OCI-LY7 (cell line): ENCODE data around the gene PEX3. TPM values are rescaled to one million over a fixed set of nuclear protein-coding genes. Genes with fewer than 3 reads are reported as not detected.

ENCODE experiments used
- BruUV-seq: library from RNA; stranded (reverse); fragments of 400-500 nt; replicated peaks from 2 replicates; lab custom pipeline; 2021; lab: Mats Ljungman, UMichigan
- CTCF ChIA-PET: fragments of 300-600 bp; sonication (Branson Sonifier 250); formaldehyde crosslinking; loops from one replicate; lab custom pipeline; 2022; ENCODE audit warnings: antibody characterized with exemption; ENCODE audit not compliant: unreplicated experiment; lab: Charles Lee
- POLR2A ChIA-PET: fragments of 300-600 bp; sonication (Branson Sonifier 250); formaldehyde crosslinking; loops from one replicate; lab custom pipeline; 2022; ENCODE audit warnings: antibody characterized with exemption; lab: Charles Lee
- DNase-seq: peaks from one replicate; pipeline ENCODE4 v3.0.0-alpha.2; 2015; ENCODE audit warnings: low spot score
- H2AFZ ChIP-seq: fragments of 200-600 bp; sonication (generic), shearing (Covaris generic); 2 replicates; pipeline ENCODE4 v1.6.1; 2014; ENCODE audit warnings: mild to moderate bottlenecking, antibody characterized with exemption, low read length, moderate library complexity
- H3K27ac ChIP-seq: fragments of 200-600 bp; sonication (generic); 2 replicates; pipeline ENCODE4 v1.5.1; 2014; ENCODE audit warnings: mixed run types, low read depth, mild to moderate bottlenecking, moderate library complexity, low read length, inconsistent platforms; ENCODE audit not compliant: poor library complexity, severe bottlenecking
- H3K36me3 ChIP-seq: fragments of 200-600 bp; sonication (generic); 2 replicates; pipeline ENCODE4 v1.6.1; 2014; ENCODE audit warnings: mild to moderate bottlenecking, antibody characterized with exemption, low read length, moderate library complexity, mixed read lengths; ENCODE audit not compliant: insufficient read depth
- H3K4me1 ChIP-seq: fragments of 200-600 bp; sonication (generic); 2 replicates; pipeline ENCODE4 v1.5.1; 2014; ENCODE audit warnings: mild to moderate bottlenecking, low read length; ENCODE audit not compliant: insufficient read depth, poor library complexity, severe bottlenecking
- H3K4me2 ChIP-seq: fragments of 200-600 bp; sonication (generic); 2 replicates; pipeline ENCODE4 v1.6.1; 2014; ENCODE audit warnings: mild to moderate bottlenecking, low read length
- H3K4me3 ChIP-seq: fragments of 200-600 bp; sonication (generic); 2 replicates; pipeline ENCODE4 v1.5.1; 2014; ENCODE audit warnings: mild to moderate bottlenecking, low read depth, low read length; ENCODE audit not compliant: poor library complexity, severe bottlenecking
- H3K79me2 ChIP-seq: fragments of 200-600 bp; sonication (generic); 2 replicates; pipeline ENCODE4 v1.6.1; 2016; ENCODE audit warnings: low read depth, mild to moderate bottlenecking, low read length, moderate library complexity, mixed read lengths; ENCODE audit not compliant: insufficient read depth
- H3K9me2 ChIP-seq: fragments of 200-600 bp; sonication (generic); 2 replicates; pipeline ENCODE4 v1.6.1; 2016; ENCODE audit warnings: mild to moderate bottlenecking, low read length, mixed read lengths; ENCODE audit not compliant: insufficient read depth
- H3K9me3 ChIP-seq: fragments of 200-600 bp; sonication (generic); 2 replicates; pipeline ENCODE4 v1.6.1; 2014; ENCODE audit warnings: mild to moderate bottlenecking, mixed run types, low read length, mixed read lengths
- H4K20me1 ChIP-seq: fragments of 200-600 bp; sonication (generic); 2 replicates; pipeline ENCODE4 v1.6.1; 2014; ENCODE audit warnings: mild to moderate bottlenecking, antibody characterized with exemption, low read length, moderate library complexity, mixed read lengths; ENCODE audit not compliant: insufficient read depth
- CTCF ChIP-seq: fragments of 200-600 bp; sonication (generic); conservative IDR thresholded peaks from 2 replicates; pipeline ENCODE4 v1.5.1; 2014; ENCODE audit warnings: mild to moderate bottlenecking, antibody characterized with exemption, low read length, moderate library complexity, mixed read lengths
- EZH2phosphoT487 ChIP-seq: fragments of 200-600 bp; sonication (generic); IDR thresholded peaks from 2 replicates; pipeline ENCODE4 v1.6.1; 2018; ENCODE audit warnings: low read depth, borderline replicate concordance, mild to moderate bottlenecking, mixed run types, antibody characterized with exemption, low read length, moderate library complexity, mixed read lengths
- intact Hi-C: fragments of 100-400 bp; cut with micrococcal nuclease; formaldehyde crosslinking; loops from one replicate; pipeline ENCODE4 v1.10.0; 2022; ENCODE audit not compliant: unreplicated experiment
- total RNA-seq, 2 experiments: library from RNA; depleted of rRNA in 1 of 2; stranded (reverse); fragments of >200 nt in 1 of 2; shearing (Covaris generic) in 1 of 2; gene quantifications; 2 replicates each; pipeline ENCODE4 v1.2.3, GENCODE V29; 2014 to 2022

Gene PEX3
- total RNA-seq, 2 experiments from 2014 or later: 14.8 to 27.0 TPM

- Histone ChIP-seq H3K9me3 (no peaks in the 10 kb centered on the region), H2AFZ (no peak overlapping the region), H3K4me2 (no peak overlapping the region), H3K9me2 (no peaks in the 10 kb centered on the region), H3K4me3 (no peak overlapping the region), H3K4me1 (no peaks in the 10 kb centered on the region), H4K20me1 (no peaks in the 10 kb centered on the region), H3K79me2 (no peaks in the 10 kb centered on the region), H3K27ac (no peak overlapping the region), H3K36me3 (no peaks in the 10 kb centered on the region)
- DNase-seq: no peak
- ChIA-PET CTCF (interaction anchor here (0.6 kb wide), 1 partner anchor 20 kb away, joined by 3 read pairs; no protein-coding TSS in a partner anchor), POLR2A (interaction anchor here (1.2 to 1.4 kb wide), 2 partner anchors 9 to 22 kb away, joined by 3 read pairs; no protein-coding TSS in a partner anchor)
- no TSS peak for BruUV-seq
- TF ChIP-seq CTCF (no peak), EZH2phosphoT487 (no peak)
- intact Hi-C loops: loop anchor here (5.0 kb wide), 1 partner anchor 304 kb away; the partner anchor contains the start of gene LTV1
Measured at GRCh38 chr6:143538374-143538773, 87.8 kb downstream of the PEX3 start.

DNA sequence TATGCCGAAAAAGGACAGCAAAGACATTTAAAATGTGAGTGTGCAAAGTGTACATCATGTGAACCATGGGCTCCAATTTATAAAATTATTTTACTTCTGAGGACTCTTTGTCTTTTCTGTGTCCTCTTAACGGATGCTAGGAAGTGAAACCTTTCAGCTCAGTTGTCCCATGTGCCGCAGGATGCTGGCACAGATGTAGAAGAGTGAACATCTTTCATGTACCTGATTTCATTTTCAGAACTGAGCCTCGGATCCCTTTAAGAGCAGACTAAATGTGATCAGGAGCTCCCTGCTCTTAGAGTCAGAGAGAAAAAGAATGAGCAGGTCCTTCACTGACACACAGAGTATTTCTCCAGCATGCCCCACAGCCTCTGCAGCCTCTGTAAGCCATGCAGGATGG, 88.5 kb downstream of the PEX3 start:
- CTCF ChIA-PET: no interaction called here
- no peak overlapping the region for H3K27ac ChIP-seq

More for the DNA sequence above, 88.5 kb downstream of the PEX3 start:
- H3K9me2 ChIP-seq: no peaks in the 10 kb centered on the region
- no peak for DNase-seq
- BruUV-seq: no TSS peak
- H3K4me2 ChIP-seq: no peak overlapping the region
- H3K9me3 ChIP-seq: no peaks in the 10 kb centered on the region
- H3K36me3 ChIP-seq: no peaks in the 10 kb centered on the region
- H3K4me1 ChIP-seq: no peaks in the 10 kb centered on the region
- TF ChIP-seq CTCF (no peak), EZH2phosphoT487 (no peak)
- intact Hi-C loops: loop anchor here (5.0 kb wide), 1 partner anchor 303 kb away; the partner anchor contains the start of gene LTV1
- no peak overlapping the region for H3K4me3 ChIP-seq
- no peaks in the 10 kb centered on the region for H3K79me2 ChIP-seq
- POLR2A ChIA-PET: interaction anchor here (0.6 to 1.2 kb wide), 3 partner anchors 10 to 380 kb away, joined by 3 to 5 read pairs (median 3); no protein-coding TSS in a partner anchor
- no peaks in the 10 kb centered on the region for H4K20me1 ChIP-seq
- H2AFZ ChIP-seq: no peak overlapping the region
